Activated naive CD8-positive, alpha-beta T cell treated with anti-CD3 and anti-CD28 coated beads, Interleukin-2, amount 10 ng/mL, durations not matched to agents 7 days and 5 days (primary cell): Measurements from ENCODE around the gene PACS2. TPM values are rescaled to one million over a fixed set of nuclear protein-coding genes. Genes with fewer than 3 reads are reported as not detected.
"Not testable (repeated sequence)": the region's sequence is repeated elsewhere in the genome, so short reads cannot be mapped to it uniquely, and the experiment has no call there.

Experiments used
- ATAC-seq: fragments of 150-1000 bp; cut with Tn5 transposase; one replicate; pipeline ENCODE4 v1.10.0; 2021; ENCODE audit warnings: low read depth, moderate library complexity
- POLR2A ChIA-PET: fragments of 350-600 bp; sonication (Branson Sonifier 250); formaldehyde crosslinking; loops from one replicate; lab custom pipeline; 2021; ENCODE audit warnings: antibody characterized with exemption; lab: Charles Lee
- DNase-seq: peaks from one replicate; pipeline ENCODE4 v3.0.0; 2021
- H3K27ac Mint-ChIP-seq: one replicate; pipeline ENCODE4 v1.8.0; 2022; ENCODE audit warnings: mild to moderate bottlenecking, mixed read lengths
- H3K27me3 Mint-ChIP-seq: one replicate; pipeline ENCODE4 v1.8.0; 2022; ENCODE audit warnings: mild to moderate bottlenecking, moderate library complexity, mixed read lengths
- H3K36me3 Mint-ChIP-seq: one replicate; pipeline ENCODE4 v1.8.0; 2021; ENCODE audit warnings: mild to moderate bottlenecking, mixed read lengths
- H3K4me1 Mint-ChIP-seq: one replicate; pipeline ENCODE4 v1.8.0; 2021; ENCODE audit warnings: mixed read lengths
- H3K4me3 Mint-ChIP-seq: one replicate; pipeline ENCODE4 v1.8.0; 2022; ENCODE audit warnings: mild to moderate bottlenecking, moderate library complexity, mixed read lengths
- H3K9me3 Mint-ChIP-seq: one replicate; pipeline ENCODE4 v1.8.0; 2021; ENCODE audit warnings: mixed read lengths
- total RNA-seq, 2 experiments: library from RNA; stranded (reverse); gene quantifications; one replicate each; pipeline ENCODE4 v1.2.3, GENCODE V29; 2021

PACS2 gene
- 10 to 100 TPM; 51.6 to 54.7 TPM for total RNA-seq

DNA sequence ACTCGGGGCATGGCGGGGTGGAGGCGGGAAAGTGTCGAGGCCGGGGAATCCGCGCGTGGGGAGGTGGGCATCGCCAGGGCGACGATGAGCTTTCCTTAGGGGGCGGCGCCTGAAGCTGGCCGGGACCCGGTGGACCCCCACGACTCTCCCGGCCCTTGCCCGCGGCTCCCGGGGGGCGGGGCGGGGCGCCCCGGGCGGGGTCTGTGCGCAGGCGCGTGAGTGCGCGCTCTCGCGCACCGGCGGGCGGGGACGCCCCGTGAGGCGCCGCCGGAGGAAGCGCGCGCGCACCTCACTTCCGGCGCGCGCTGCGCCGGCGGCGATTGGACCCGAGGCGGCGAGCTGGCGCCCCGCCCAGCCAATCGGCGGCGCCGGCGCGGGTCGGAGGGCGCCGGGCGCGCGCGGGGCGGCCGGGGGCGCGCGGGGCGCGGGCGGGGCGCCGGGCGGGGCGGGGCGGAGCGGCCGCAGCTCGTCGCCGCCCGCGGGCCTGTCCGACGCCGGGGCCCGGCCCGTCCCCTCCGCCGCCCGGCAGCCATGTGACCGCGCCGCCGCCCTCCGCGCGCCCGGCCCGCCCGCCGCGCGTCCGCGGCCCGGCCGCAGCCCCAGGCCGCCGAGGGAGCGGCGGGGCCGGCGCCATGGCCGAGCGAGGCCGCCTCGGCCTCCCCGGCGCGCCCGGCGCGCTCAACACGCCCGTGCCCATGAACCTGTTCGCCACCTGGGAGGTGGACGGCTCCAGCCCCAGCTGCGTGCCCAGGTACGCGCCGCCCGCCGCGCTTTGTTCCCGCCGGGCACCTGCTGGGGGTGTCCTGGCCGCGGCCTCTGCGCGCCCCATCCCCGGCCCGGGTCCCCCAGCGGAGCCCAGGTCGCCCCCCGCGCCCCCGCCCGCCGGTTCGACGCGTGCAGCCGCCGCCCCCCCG, at the start of gene PACS2:
Gene PACS2 (plus strand): TSS at position 462 of the 914 bp plus-strand sequence. CDS start 171 bp downstream, at position 633.
- Mint-ChIP-seq H3K4me3 (peak within 1 kb of the TSS; percentile 86), H3K36me3 (no peaks in the 10 kb centered on the region), H3K9me3 (no peaks in the 10 kb centered on the region), H3K4me1 (peaks cover 22% of the 10 kb centered on the region), H3K27me3 (peaks cover 3% of the 10 kb centered on the region), H3K27ac (peak within 1 kb of the TSS; percentile 81)
- peak; percentile 92 for DNase-seq
- ATAC-seq, result peak; percentile 79
- POLR2A ChIA-PET, result interaction anchor here (0.7 to 4.3 kb wide), 8 partner anchors 9 to 268 kb away, joined by 3 to 61 read pairs (median 6); partner anchors contain the start of genes BRF1, BTBD6 and GPR132

GRCh38 chr14:105267820-105268548, 46.6 kb upstream of the PACS2 start:
- POLR2A ChIA-PET, result no interaction called here
- ATAC-seq (no peak), DNase-seq (no peak)
- Mint-ChIP-seq H3K4me1 (no peaks in the 10 kb centered on the region), H3K36me3 (peaks cover 4% of the 10 kb centered on the region), H3K9me3 (no peaks in the 10 kb centered on the region), H3K27ac (no peak overlapping the region), H3K27me3 (no peaks in the 10 kb centered on the region), H3K4me3 (no peak overlapping the region)

- POLR2A ChIA-PET, result interaction anchor here (0.7 kb wide), 1 partner anchor 21 kb away, joined by 3 read pairs; the partner anchor contains the start of gene BTBD6
- H3K4me1 Mint-ChIP-seq, result no peaks in the 10 kb centered on the region
- H3K27ac Mint-ChIP-seq, result peak overlapping the region; percentile 65
- no peaks in the 10 kb centered on the region for H3K9me3 Mint-ChIP-seq
- no peak overlapping the region for H3K4me3 Mint-ChIP-seq
- H3K27me3 Mint-ChIP-seq, result no peaks in the 10 kb centered on the region
- DNase-seq, result no peak
- no peak for ATAC-seq
- peaks cover 3% of the 10 kb centered on the region for H3K36me3 Mint-ChIP-seq
These were observed 45.7 kb upstream of the PACS2 start for GRCh38 chr14:105268736-105269354.

DNA sequence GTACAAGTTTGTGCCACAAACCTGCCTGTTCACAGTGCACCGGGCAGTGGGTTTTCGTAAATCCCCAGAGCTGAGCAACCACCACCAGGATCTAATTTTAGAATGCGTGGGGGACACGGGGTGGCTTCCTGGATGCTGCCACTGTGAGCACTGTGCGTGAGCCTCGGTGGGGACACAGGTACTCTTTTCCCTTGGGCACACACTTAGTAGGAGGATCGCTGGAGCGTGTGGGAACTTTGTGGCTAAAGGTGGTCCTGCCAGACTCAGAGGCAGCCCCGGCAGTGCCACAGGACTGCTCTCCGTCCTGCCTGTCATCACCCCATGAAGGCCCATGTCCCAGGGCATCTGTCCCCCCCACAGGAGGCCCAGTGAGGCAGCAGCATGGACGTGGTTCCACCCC, 45.1 kb upstream of the PACS2 start:
- Mint-ChIP-seq H3K4me1 (no peaks in the 10 kb centered on the region), H3K9me3 (no peaks in the 10 kb centered on the region), H3K4me3 (no peak overlapping the region), H3K27ac (no peak overlapping the region), H3K27me3 (no peaks in the 10 kb centered on the region), H3K36me3 (no peaks in the 10 kb centered on the region)
- DNase-seq, result no peak
- POLR2A ChIA-PET, result interaction anchor here (0.7 kb wide), 1 partner anchor 21 kb away, joined by 3 read pairs; the partner anchor contains the start of gene BTBD6
- ATAC-seq, result no peak

DNA sequence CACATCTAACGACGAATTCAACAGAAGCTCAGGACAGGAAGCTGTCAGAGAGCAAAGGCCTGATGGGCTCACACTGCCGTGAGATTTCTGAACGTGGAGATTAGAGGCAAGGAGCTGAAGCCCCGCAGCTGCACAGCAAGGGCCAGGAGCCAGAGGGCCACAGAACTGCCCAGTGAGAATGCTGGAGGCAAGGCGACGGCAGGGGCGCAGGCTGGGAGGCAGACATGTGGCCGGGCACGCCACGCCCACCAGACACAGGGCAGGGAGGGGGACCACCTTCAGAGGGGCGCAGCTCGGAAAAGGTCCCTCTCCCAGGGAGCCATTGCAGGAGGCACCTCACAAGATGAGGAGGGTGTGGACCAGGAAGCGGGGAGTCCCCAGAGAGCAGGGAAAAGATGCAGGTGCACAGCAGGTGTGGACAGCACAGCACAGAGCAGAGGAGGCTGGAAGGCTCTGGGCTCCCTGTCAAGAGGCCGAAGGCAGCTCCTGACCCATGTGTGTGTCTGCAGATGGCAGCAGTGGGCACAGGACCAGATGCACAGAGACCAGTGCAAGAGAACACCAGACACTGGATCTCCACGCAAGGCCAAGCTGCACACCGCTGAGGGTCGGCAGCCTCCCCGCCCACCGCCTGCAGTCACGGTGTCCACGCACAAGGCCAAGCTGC, 43.2 kb upstream of the PACS2 start:
- POLR2A ChIA-PET, result no interaction called here
- no peak overlapping the region for H3K4me3 Mint-ChIP-seq
- H3K27me3 Mint-ChIP-seq, result no peaks in the 10 kb centered on the region
- H3K9me3 Mint-ChIP-seq, result no peaks in the 10 kb centered on the region
- H3K4me1 Mint-ChIP-seq, result no peaks in the 10 kb centered on the region
- DNase-seq, result no peak
- ATAC-seq, result no peak
- no peak overlapping the region for H3K27ac Mint-ChIP-seq
- H3K36me3 Mint-ChIP-seq, result no peaks in the 10 kb centered on the region

- no peaks in the 10 kb centered on the region for H3K36me3 Mint-ChIP-seq
- no peak for DNase-seq
- H3K27ac Mint-ChIP-seq, result no peak overlapping the region
- H3K9me3 Mint-ChIP-seq, result no peaks in the 10 kb centered on the region
- POLR2A ChIA-PET, result no interaction called here
- ATAC-seq, result no peak
- H3K4me3 Mint-ChIP-seq, result no peak overlapping the region
- no peaks in the 10 kb centered on the region for H3K27me3 Mint-ChIP-seq
- no peaks in the 10 kb centered on the region for H3K4me1 Mint-ChIP-seq
These were observed 41.9 kb upstream of the PACS2 start for GRCh38 chr14:105272623-105273022.

DNA sequence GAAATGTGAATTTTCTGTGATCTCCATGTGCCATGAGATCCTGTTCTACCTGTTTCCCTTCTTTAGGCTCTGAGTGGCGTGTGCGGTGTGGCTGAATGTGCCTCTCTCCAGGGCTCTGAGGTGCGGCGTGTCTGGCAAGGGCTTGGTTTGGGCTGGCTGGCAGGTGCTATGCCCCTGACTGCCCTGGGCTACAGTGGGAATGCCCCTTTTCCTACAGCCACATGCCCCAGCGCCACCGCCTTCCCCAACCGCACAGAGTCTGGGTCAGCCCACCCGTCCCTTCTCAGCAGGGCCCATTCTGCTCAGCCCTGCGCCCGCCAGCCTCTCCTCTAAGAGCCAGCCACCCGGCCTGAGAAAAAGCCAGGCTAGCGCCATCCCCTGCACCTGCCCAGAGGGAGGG, 41.5 kb upstream of the PACS2 start:
- H3K27me3 Mint-ChIP-seq, result no peaks in the 10 kb centered on the region
- no peak for ATAC-seq
- no peaks in the 10 kb centered on the region for H3K36me3 Mint-ChIP-seq
- POLR2A ChIA-PET, result no interaction called here
- H3K9me3 Mint-ChIP-seq, result no peaks in the 10 kb centered on the region
- no peak for DNase-seq
- peak overlapping the region; percentile 6 for H3K27ac Mint-ChIP-seq
- H3K4me1 Mint-ChIP-seq, result no peaks in the 10 kb centered on the region
- no peak overlapping the region for H3K4me3 Mint-ChIP-seq

- DNase-seq (no peak), ATAC-seq (no peak)
- Mint-ChIP-seq H3K27me3 (no peaks in the 10 kb centered on the region), H3K4me3 (no peak overlapping the region), H3K27ac (no peak overlapping the region), H3K9me3 (no peaks in the 10 kb centered on the region), H3K36me3 (no peaks in the 10 kb centered on the region), H3K4me1 (no peaks in the 10 kb centered on the region)
- POLR2A ChIA-PET, result no interaction called here
These were observed 39.9 kb upstream of the PACS2 start for GRCh38 chr14:105274637-105275036.

GRCh38 chr14:105275267-105275946, 39.1 kb upstream of the PACS2 start:
- Mint-ChIP-seq H3K27me3 (no peaks in the 10 kb centered on the region), H3K4me1 (no peaks in the 10 kb centered on the region), H3K36me3 (no peaks in the 10 kb centered on the region), H3K27ac (no peak overlapping the region), H3K9me3 (no peaks in the 10 kb centered on the region), H3K4me3 (no peak overlapping the region)
- DNase-seq (no peak), ATAC-seq (no peak)
- POLR2A ChIA-PET, result no interaction called here

DNA sequence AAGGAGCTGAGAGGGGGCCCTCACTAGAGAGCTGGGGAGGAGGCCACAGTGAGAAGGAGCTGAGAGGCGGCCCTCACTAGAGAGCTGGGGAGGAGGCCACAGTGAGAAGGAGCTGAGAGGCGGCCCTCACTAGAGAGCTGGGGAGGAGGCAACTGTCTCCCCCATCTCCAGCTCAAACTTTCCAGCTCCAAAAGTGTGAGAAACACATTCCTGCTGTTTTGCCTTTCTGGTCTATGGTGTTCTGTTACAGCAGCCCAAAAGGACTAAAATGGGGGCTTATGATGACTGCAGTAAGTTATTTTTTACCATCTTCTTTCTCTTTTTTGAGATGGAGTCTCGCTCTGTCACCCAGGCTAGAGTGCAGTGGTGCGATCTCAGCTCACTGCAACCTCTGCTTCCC, 37.1 kb upstream of the PACS2 start:
- H3K9me3 Mint-ChIP-seq, H3K4me1 Mint-ChIP-seq, H3K27ac Mint-ChIP-seq, H3K36me3 Mint-ChIP-seq, POLR2A ChIA-PET, H3K4me3 Mint-ChIP-seq, H3K27me3 Mint-ChIP-seq, ATAC-seq, DNase-seq: not testable (repeated sequence)

GRCh38 chr14:105279642-105280361, 34.7 kb upstream of the PACS2 start:
- no peaks in the 10 kb centered on the region for H3K27me3 Mint-ChIP-seq
- POLR2A ChIA-PET, result interaction anchor here (1.0 kb wide), 1 partner anchor 21 kb away, joined by 5 read pairs; the partner anchor contains the start of gene BRF1
- no peak overlapping the region for H3K27ac Mint-ChIP-seq
- H3K4me1 Mint-ChIP-seq, result peaks cover 26% of the 10 kb centered on the region
- no peak for DNase-seq
- no peaks in the 10 kb centered on the region for H3K9me3 Mint-ChIP-seq
- no peak for ATAC-seq
- peaks cover 4% of the 10 kb centered on the region for H3K36me3 Mint-ChIP-seq
- no peak overlapping the region for H3K4me3 Mint-ChIP-seq

DNA sequence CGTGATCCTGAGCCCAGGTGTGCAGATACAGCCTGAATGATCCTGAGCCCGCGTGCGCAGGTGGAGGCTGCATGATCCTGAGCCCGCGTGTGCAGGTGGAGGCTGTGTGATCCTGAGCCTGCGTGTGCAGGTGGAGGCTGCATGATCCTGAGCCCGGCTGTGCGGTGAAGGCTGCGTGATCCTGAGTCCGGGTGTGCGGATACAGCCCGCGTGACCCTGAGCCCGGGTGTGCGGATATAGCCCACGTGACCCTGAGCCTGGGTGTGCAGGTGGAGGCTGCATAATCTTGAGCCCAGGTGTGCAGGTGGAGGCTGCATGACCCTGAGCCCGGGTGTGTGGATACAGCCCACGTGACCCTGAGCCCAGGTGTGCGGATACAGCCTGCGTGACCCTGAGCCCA, 34.0 kb upstream of the PACS2 start:
- Mint-ChIP-seq H3K27me3 (no peaks in the 10 kb centered on the region), H3K27ac (no peak overlapping the region), H3K4me3 (no peak overlapping the region), H3K4me1 (peaks cover 26% of the 10 kb centered on the region), H3K36me3 (peaks cover 4% of the 10 kb centered on the region), H3K9me3 (no peaks in the 10 kb centered on the region)
- DNase-seq (no peak), ATAC-seq (no peak)
- POLR2A ChIA-PET, result no interaction called here
